Epithelial cell of esophagus (primary cell): Measurements from ENCODE around the gene DNAH3.

Experiments
- DNase-seq: peaks from one replicate; pipeline ENCODE4 v3.0.0; 2010; ENCODE audit warnings: low read depth
- H3K4me3 ChIP-seq: 2 replicates; pipeline ENCODE4 v1.5.1; 2011; ENCODE audit warnings: mild to moderate bottlenecking, low read length, control low read depth
- CTCF ChIP-seq: IDR thresholded peaks from 2 replicates; pipeline ENCODE4 v1.5.1; 2011; ENCODE audit warnings: low read depth, mild to moderate bottlenecking, low read length, control low read depth, inconsistent platforms; ENCODE audit not compliant: insufficient read depth; ENCODE audit errors: missing control alignments

The DNAH3 gene

GRCh38 chr16:21167929-21168602 lies 17.4 kb upstream of the DNAH3 start:
- DNase-seq = no peak
- TF ChIP-seq CTCF = no peak
- H3K4me3 ChIP-seq = no peak overlapping the region

GRCh38 chr16:21167360-21167759 lies 16.7 kb upstream of the DNAH3 start:
- no peak overlapping the region for H3K4me3 ChIP-seq
- peak; percentile 88 for DNase-seq
- TF ChIP-seq CTCF = no peak

- H3K4me3 ChIP-seq = no peak overlapping the region
Observed at GRCh38 chr16:21166561-21166961, 15.9 kb upstream of the DNAH3 start.

GRCh38 chr16:21164521-21165168 lies 14.0 kb upstream of the DNAH3 start:
- no peak for DNase-seq
- no peak for TF ChIP-seq CTCF
- H3K4me3 ChIP-seq = no peak overlapping the region

More at GRCh38 chr16:21166561-21166961, 15.9 kb upstream of the DNAH3 start:
- DNase-seq = no peak
- no peak for TF ChIP-seq CTCF

GRCh38 chr16:21163576-21163975 lies 12.9 kb upstream of the DNAH3 start:
- TF ChIP-seq CTCF = no peak
- no peak overlapping the region for H3K4me3 ChIP-seq
- DNase-seq = peak; percentile 51

GRCh38 chr16:21162661-21163151 lies 12.1 kb upstream of the DNAH3 start:
- H3K4me3 ChIP-seq = no peak overlapping the region

More at GRCh38 chr16:21162661-21163151, 12.1 kb upstream of the DNAH3 start:
- no peak for DNase-seq
- TF ChIP-seq CTCF = no peak
